NCI-H69 (cell line): Measurements from ENCODE around the gene TSPAN18.

Source experiments
- DNase-seq: peaks from one replicate; lab custom pipeline; 2025; lab: John Stamatoyannopoulos, UW

Gene TSPAN18

GRCh38 chr11:44797051-44797450, 70.3 kb downstream of the TSPAN18 start:
- DNase-seq, result no peak

- DNase-seq, result no peak
These were observed 71.3 kb downstream of the TSPAN18 start for GRCh38 chr11:44797886-44798606.

- no peak for DNase-seq
These were observed 71.8 kb downstream of the TSPAN18 start for GRCh38 chr11:44798607-44798972.

DNA sequence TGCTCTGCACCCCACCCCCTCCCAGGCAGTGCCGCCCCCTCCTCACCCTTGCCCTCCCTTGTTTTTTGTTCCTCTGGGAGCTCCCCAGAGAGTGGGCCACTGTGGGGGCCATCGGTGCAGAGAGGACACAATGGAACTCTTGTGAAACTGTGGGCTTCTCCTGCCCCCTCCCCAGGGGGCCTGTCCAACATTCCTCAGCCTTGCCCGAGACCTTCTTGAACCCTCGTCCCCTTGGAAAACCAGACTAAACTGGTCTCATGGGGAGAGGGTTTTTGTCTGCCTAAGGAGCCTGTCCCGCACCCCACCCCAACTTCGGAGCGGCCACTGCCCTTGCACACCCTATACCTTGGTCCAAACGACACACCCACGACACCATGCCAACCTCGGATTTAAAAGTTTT, 72.2 kb downstream of the TSPAN18 start:
- no peak for DNase-seq

DNA sequence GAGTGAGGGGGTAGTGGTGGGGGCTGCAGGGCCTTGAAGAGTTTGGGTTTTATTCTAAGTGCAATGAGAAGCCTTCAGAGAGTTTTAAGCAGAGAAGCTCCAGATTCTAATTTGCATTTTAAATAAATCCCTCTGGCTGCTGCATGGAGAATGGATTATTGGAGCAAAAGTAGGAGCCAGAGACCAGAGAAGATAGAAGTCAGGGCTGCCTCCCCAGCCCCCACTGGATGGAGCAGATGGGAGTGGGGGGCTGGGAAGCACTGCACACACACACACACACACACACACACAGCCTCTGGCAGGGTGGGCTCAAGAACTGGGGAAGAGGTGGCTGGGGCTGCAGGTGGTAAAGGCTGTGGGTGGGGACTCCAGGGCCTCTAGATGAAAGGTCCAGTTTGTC, 75.6 kb downstream of the TSPAN18 start:
- DNase-seq, result no peak

DNA sequence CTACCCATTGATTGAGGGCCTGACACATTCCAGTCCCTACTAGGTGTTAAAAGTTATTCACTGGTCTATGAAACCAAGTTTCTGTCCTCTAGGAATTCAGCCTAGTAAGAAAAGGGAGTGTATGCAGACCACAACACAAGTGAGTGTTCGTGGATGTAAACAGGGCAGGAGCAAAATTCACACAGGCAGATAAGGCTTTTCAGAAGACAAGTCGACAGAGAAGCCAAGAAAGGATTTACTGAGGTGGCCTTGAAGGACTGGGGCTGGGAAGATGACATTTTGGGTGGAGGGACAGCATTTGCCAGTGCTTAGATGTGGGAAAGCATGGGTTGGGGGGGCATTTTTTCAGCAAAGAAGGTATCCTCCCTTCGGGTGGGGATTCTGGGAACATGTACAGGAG, 76.2 kb downstream of the TSPAN18 start:
- DNase-seq, result no peak

DNA sequence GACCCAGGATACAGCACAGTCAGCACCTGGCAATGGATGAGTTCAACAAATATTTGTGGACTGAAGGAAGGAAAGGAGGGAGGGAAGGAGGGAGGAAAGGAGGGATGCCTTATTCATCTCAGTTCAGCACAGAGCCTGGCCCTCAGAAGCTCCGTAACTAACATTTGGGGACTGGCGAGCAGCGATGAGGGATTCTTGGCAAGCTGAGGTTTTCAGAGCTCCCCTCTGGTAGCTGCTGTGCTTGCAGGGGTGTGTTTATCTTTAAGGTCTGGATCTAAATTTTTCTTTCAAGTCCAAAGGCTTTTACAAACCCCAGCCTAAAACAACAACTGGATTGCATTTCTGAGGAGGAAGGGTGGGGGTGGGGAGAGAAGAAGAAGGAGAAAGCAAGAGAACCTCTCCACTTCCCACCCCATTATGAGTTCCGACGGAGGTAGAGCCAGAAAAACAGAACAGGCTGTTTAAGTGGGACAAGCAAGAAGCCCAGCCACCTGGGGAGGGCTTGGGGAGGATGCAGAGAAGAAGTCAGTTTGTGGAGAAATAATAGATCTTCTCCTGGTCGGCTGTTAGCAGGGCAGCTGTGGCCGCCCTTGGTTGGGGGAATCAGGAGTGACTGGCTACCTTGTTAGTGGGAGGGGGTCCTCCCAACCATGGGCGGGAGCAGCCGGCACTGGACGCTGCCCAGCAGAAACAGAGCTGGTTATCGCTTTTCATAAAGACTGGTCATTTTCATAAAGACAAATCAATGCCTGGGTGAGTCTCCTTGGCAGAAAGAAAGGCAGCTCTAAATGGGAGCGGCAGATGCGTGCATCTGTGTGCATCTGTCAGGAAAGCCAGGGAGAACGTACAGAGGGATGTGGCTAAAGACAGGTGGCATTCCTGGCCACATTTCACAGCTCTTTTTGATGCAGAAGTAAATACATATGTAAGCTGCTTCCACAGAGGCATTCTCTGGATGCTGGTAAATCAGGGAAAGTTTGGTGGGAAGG, 78.0 kb downstream of the TSPAN18 start:
- peak; percentile 40 for DNase-seq

GRCh38 chr11:44805596-44805995, 78.8 kb downstream of the TSPAN18 start:
- DNase-seq, result no peak

GRCh38 chr11:44808053-44808753, 81.4 kb downstream of the TSPAN18 start:
- no peak for DNase-seq

GRCh38 chr11:44809283-44809682, 82.5 kb downstream of the TSPAN18 start:
- no peak for DNase-seq

DNA sequence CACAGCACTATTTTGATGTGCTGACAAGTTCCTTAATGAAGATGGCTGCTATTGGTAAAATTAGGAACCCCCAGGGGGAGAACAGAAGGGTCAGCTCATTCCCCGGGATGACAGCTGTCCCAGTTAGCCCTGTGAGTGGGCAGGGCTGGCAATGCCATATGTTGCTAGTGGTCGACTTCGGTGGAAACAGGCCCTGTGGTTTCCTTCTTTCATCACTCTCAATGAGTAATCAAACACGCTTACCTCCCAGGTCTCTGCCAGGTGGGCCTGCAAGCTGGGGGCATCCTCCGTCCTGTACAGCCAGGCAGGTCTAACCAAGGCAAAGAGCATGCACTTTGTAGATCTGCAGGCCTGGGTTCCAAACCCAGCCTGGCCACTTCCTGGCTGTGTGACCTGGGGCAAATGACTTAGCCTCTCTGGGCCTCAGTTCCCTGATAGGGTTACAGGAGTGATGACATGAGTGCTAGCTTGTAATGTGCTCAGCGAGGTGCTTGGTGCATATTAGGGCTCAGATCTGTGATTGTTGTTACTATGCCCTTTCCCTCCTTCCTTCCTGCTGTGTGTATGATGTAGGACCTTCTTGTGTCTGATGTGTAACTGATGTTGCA, 85.2 kb downstream of the TSPAN18 start:
- peak; percentile 97 for DNase-seq

DNA sequence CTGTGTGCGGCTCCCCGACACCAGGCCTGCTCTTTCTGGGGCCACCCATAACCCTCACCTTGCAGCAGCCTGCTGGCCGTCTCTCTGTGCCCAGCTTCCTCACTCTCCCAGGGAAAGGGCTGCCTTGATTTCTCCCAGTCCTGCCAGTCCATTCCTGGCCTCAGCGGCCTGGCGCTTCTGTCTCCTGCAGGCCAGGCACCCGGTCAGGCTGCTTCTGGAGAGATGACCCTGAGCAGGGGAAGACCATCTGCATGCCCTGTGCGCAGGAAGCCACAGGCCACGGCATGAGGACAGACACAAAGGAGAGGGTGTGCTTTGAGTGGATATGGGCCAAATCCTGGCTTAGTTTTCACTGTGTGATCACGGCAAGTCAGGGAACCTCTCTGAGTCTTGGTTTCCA, 86.2 kb downstream of the TSPAN18 start:
- DNase-seq, result no peak

GRCh38 chr11:44813401-44813800, 86.6 kb downstream of the TSPAN18 start:
- no peak for DNase-seq

DNA sequence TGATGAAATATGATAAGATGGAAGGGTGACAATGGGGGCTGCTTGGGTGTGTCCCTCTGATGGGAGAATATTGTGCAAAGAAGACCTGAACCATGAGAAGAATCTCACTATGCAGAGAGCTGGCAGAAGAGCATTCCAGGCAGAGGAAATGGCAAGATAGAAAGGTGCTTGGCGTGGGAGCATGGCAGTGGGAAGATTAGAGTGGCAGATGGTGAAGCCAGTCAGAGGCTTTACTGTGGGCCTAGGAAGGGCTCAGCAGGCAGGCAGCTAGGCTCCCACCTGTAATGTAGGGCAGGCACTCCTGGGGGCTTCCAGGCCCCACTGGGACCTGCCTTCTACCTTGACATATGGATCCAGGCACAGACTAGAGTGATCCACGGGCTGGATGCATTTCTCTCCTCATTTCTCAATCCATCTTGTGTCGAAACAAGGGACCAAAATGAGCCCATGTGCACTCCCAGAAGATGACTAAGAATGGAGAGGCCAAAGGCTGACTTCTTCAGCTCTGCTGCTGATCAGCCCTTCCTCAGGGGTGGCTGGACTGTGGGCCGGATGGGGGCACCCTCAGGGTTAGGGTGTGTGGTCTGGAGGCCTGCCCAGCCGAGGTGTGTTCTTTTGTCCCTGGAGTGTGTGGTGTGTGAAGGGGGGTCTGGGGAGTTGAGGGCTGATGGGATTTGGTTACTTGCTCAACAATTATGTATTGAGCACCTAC, 88.3 kb downstream of the TSPAN18 start:
- peak; percentile 57 for DNase-seq

DNA sequence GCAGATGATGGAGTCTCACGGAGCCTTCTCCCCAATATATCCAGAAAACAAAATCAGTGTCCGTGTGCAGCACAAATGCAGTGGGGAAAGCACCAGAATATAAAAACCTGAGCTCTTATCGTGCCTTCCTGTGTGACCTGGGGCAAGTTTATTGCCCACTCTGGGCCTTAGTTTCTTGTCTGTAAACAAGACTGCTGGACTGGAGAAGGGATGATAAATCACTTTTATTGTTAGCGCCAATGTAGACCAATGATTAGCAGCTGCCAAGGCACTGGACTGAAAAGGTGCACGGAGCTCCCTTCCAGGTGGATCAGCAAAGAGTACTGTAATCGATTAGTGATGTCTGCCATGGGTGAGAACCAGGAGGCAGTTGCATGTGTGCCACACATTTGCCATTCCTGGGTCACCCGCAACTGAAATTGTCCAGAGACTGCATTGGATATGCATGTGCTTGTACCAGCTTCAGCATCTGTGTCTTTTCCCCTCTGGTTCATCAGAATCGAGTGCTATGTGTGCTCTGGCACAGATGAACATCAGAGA, 89.2 kb downstream of the TSPAN18 start:
- DNase-seq, result peak; percentile 14

- no peak for DNase-seq
These were observed 90.0 kb downstream of the TSPAN18 start for GRCh38 chr11:44816761-44817160.

- no peak for DNase-seq
These were observed 90.6 kb downstream of the TSPAN18 start for GRCh38 chr11:44817207-44817949.

DNA sequence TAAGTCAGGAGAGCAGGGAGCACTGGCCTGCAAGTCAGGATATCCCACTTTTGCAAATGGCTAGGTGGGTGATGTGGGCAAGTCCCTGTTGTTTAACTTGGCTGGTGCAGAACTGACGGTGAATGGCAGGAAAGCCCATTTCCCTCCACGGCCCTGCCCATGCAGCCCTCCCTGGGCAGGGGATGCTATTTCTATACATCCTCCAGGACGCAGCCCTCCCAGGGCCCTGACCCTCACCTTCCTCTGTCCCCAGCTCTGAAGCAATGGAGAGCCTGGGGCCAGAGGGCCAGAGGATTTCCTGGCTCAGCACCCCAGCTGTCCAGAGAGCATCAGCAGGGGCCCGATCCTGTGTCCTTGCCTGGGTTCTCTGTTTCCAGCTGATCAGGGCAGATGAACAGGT, 91.3 kb downstream of the TSPAN18 start:
- no peak for DNase-seq

DNA sequence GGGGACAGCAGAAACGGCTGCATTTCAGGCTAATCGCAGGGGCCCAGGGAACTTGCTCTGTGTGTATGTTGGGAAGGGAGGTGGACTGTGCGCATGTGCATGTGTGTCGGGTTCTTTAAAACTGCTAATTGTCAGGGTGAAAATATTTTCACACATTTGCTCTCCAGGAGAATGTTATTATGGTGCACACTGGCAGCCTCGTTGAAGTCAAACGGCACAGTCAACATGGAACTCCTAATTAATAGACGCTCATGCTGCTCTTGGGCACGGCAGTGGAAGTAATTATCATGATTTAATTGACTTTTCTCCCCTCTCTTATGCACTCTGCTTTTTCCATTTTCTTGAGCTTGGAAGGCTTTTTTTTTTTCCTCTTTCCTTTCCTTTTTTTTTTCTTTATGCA, 92.6 kb downstream of the TSPAN18 start:
- peak; percentile 36 for DNase-seq

- no peak for DNase-seq
These were observed 95.6 kb downstream of the TSPAN18 start for GRCh38 chr11:44822369-44822768.
